HL-60 (cell line): Measurements from ENCODE around the gene PELI1.

Source experiments
- CTCF ChIP-seq: IDR thresholded peaks from one replicate; pipeline ENCODE4 v1.5.1; 2011; ENCODE audit warnings: low read length, control low read depth, inconsistent platforms; ENCODE audit not compliant: insufficient read depth
- POLR2AphosphoS5 ChIP-seq: IDR thresholded peaks from 2 replicates; pipeline ENCODE4 v1.6.1; 2012; ENCODE audit warnings: low read depth

- TF ChIP-seq CTCF (no peak), POLR2AphosphoS5 (no peak)
These were observed 38.4 kb downstream of the PELI1 start for GRCh38 chr2:64105670-64106461.
